Neural cell (in vitro differentiated cells): ENCODE results near the gene IGF1R. TPM values are rescaled to one million over a fixed set of nuclear protein-coding genes. Genes with fewer than 3 reads are reported as not detected.

ENCODE experiments used
- H2AFZ ChIP-seq: fragments of 200-600, 300-800 bp; sonication (generic), shearing (Covaris generic); 2 replicates; pipeline ENCODE4 v1.6.0; 2014; ENCODE audit warnings: low read depth, mild to moderate bottlenecking, antibody characterized with exemption, low read length, moderate library complexity
- H3F3A ChIP-seq: fragments of 200-600 bp; shearing (Covaris generic); 2 replicates; pipeline ENCODE4 v1.6.1; 2016; ENCODE audit warnings: mild to moderate bottlenecking, moderate library complexity, mixed read lengths, antibody characterized with exemption, low read length; ENCODE audit not compliant: insufficient read depth, poor library complexity, severe bottlenecking
- H3K27ac ChIP-seq: fragments of 200-600, 300-800 bp; sonication (generic), shearing (Covaris generic); 2 replicates; pipeline ENCODE4 v1.5.1; 2014; ENCODE audit warnings: mild to moderate bottlenecking, low read length, moderate library complexity
- H3K27me3 ChIP-seq: fragments of 300-800, 200-600 bp; sonication (generic), shearing (Covaris generic); 2 replicates; pipeline ENCODE4 v1.6.0; 2014; ENCODE audit warnings: mild to moderate bottlenecking, low read depth, low read length, moderate library complexity; ENCODE audit not compliant: insufficient read depth
- H3K36me3 ChIP-seq: fragments of 300-800, 200-600 bp; sonication (generic), shearing (Covaris generic); 2 replicates; pipeline ENCODE4 v1.5.1; 2014; ENCODE audit warnings: mild to moderate bottlenecking, antibody characterized with exemption, low read length, moderate library complexity; ENCODE audit not compliant: insufficient read depth
- H3K4me2 ChIP-seq: fragments of 300-800, 200-600 bp; sonication (generic), shearing (Covaris generic); 2 replicates; pipeline ENCODE4 v1.6.0; 2014; ENCODE audit warnings: mild to moderate bottlenecking, low read length
- H3K4me3 ChIP-seq: fragments of 300-800, 200-600 bp; sonication (generic), shearing (Covaris generic); 2 replicates; pipeline ENCODE4 v1.5.1; 2014; ENCODE audit warnings: mild to moderate bottlenecking, low read length, moderate library complexity
- H3K79me2 ChIP-seq: fragments of 200-600 bp; shearing (Covaris generic); replicated peaks from 2 replicates; pipeline ENCODE4 v1.6.0; 2014; ENCODE audit warnings: mild to moderate bottlenecking, low read length, moderate library complexity; ENCODE audit not compliant: insufficient read depth
- H3K9ac ChIP-seq: fragments of 300-800, 200-600 bp; sonication (generic), shearing (Covaris generic); 2 replicates; pipeline ENCODE4 v1.6.1; 2016; ENCODE audit warnings: mild to moderate bottlenecking, low read length, mixed read lengths
- H3K9me2 ChIP-seq: fragments of 200-600 bp; shearing (Covaris generic); 2 replicates; pipeline ENCODE4 v1.6.1; 2016; ENCODE audit warnings: mild to moderate bottlenecking, low read length, mixed read lengths; ENCODE audit not compliant: insufficient read depth
- H3K9me3 ChIP-seq: fragments of 200-600, 300-800 bp; sonication (generic), shearing (Covaris generic); 2 replicates; pipeline ENCODE4 v1.6.1; 2016; ENCODE audit warnings: mild to moderate bottlenecking, mixed run types, low read length, moderate library complexity, mixed read lengths
- H4K20me1 ChIP-seq: fragments of 200-600 bp; shearing (Covaris generic); 2 replicates; pipeline ENCODE4 v1.6.1; 2016; ENCODE audit warnings: mild to moderate bottlenecking, mixed run types; ENCODE audit not compliant: insufficient read depth
- EP300 ChIP-seq: fragments of 450-650 bp; conservative IDR thresholded peaks from 2 replicates; pipeline ENCODE4 v1.6.1; 2014; ENCODE audit warnings: antibody characterized with exemption, mild to moderate bottlenecking, moderate library complexity; ENCODE audit not compliant: poor library complexity, severe bottlenecking
- EZH2 ChIP-seq: fragments of 200-600, 300-800 bp; shearing (Covaris generic), sonication (generic); IDR thresholded peaks from 2 replicates; pipeline ENCODE4 v1.6.1; 2014; ENCODE audit warnings: antibody characterized with exemption, low read length, borderline replicate concordance, mild to moderate bottlenecking; ENCODE audit not compliant: insufficient read depth, poor library complexity, severe bottlenecking
- MXI1 ChIP-seq: fragments of 450-650 bp; conservative IDR thresholded peaks from 2 replicates; pipeline ENCODE4 v1.6.1; 2014; ENCODE audit warnings: antibody characterized with exemption, mild to moderate bottlenecking; ENCODE audit not compliant: poor library complexity, severe bottlenecking
- POLR2AphosphoS5 ChIP-seq: IDR thresholded peaks from 2 replicates; pipeline ENCODE4 v1.6.1; 2012
- RAD21 ChIP-seq: fragments of 450-650 bp; conservative IDR thresholded peaks from 2 replicates; pipeline ENCODE4 v1.6.1; 2014; ENCODE audit warnings: antibody characterized with exemption, mild to moderate bottlenecking, moderate library complexity
- SMC3 ChIP-seq: fragments of 450-650 bp; conservative IDR thresholded peaks from 2 replicates; pipeline ENCODE4 v1.6.1; 2014; ENCODE audit warnings: antibody characterized with exemption, mild to moderate bottlenecking, moderate library complexity; ENCODE audit not compliant: poor library complexity
- TAF1 ChIP-seq: IDR thresholded peaks from 2 replicates; pipeline ENCODE4 v1.6.1; 2012; ENCODE audit warnings: low read depth
- polyA plus RNA-seq: library from polyadenylated mRNA; depleted of rRNA; stranded (reverse); fragments of >200 nt; gene quantifications from 2 replicates; pipeline ENCODE4 v1.2.3, GENCODE V29; 2014
- TF ChIP-seq, protein P1 (sequence below): fragments of 450-650 bp; IDR thresholded peaks from 2 replicates; pipeline ENCODE4 v1.5.1; 2014; ENCODE audit warnings: antibody characterized with exemption, mild to moderate bottlenecking, moderate library complexity; ENCODE audit not compliant: poor library complexity, severe bottlenecking
- TF ChIP-seq, protein P2 (sequence below): IDR thresholded peaks from 2 replicates; pipeline ENCODE4 v1.6.1; 2012; ENCODE audit warnings: borderline replicate concordance

IGF1R gene
- polyA plus RNA-seq, 1 donor from 2014 or later: 10.9 TPM

DNA sequence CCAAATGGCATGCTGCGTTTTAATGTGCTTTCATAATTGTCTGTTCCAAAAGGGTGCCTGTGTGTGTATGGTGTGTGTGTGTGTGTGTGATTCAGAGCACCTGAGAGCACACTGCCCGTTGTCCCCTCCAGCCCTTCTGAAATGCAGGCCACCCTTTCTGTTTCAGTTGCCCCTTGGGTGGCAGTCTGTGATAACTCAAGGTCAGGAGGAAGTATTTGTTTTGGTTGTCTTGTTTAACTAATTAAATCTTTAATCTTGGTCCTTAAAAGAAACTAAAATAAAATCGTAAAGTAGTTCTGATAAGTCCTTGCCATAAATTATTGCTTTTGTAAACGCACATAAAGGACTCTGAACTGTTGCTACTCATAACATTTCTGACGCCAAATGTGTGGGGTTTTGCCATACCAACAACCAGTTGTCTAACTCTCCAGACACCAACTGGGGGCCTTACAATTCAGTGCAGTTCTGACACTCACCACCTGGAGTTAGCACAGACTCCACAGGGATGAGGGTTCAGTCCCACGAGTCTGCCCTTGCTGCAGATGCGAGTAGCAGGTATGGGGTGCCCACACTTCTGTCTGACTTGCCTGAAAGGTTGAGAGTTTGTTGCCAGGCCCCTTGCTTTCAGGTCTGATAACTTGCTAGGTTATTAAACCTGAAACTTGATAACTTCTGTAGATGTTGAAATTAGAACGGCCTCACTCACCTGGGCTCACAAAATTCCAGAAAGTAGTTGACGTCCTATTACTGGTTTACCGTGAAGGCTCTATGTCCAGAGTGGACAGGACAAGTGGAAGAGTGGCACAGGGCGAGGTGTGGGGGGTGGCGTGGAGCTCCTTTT lies 157.3 kb downstream of the IGF1R start:
- no peak for TF ChIP-seq SMC3
- TF ChIP-seq TAF1: no peak
- TF ChIP-seq, protein P1, sequence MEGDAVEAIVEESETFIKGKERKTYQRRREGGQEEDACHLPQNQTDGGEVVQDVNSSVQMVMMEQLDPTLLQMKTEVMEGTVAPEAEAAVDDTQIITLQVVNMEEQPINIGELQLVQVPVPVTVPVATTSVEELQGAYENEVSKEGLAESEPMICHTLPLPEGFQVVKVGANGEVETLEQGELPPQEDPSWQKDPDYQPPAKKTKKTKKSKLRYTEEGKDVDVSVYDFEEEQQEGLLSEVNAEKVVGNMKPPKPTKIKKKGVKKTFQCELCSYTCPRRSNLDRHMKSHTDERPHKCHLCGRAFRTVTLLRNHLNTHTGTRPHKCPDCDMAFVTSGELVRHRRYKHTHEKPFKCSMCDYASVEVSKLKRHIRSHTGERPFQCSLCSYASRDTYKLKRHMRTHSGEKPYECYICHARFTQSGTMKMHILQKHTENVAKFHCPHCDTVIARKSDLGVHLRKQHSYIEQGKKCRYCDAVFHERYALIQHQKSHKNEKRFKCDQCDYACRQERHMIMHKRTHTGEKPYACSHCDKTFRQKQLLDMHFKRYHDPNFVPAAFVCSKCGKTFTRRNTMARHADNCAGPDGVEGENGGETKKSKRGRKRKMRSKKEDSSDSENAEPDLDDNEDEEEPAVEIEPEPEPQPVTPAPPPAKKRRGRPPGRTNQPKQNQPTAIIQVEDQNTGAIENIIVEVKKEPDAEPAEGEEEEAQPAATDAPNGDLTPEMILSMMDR: no peak
- no peak for TF ChIP-seq EZH2
- TF ChIP-seq POLR2AphosphoS5: no peak
- TF ChIP-seq RAD21: no peak
- TF ChIP-seq EP300: no peak
- no peak for TF ChIP-seq MXI1
- TF ChIP-seq, protein P2, sequence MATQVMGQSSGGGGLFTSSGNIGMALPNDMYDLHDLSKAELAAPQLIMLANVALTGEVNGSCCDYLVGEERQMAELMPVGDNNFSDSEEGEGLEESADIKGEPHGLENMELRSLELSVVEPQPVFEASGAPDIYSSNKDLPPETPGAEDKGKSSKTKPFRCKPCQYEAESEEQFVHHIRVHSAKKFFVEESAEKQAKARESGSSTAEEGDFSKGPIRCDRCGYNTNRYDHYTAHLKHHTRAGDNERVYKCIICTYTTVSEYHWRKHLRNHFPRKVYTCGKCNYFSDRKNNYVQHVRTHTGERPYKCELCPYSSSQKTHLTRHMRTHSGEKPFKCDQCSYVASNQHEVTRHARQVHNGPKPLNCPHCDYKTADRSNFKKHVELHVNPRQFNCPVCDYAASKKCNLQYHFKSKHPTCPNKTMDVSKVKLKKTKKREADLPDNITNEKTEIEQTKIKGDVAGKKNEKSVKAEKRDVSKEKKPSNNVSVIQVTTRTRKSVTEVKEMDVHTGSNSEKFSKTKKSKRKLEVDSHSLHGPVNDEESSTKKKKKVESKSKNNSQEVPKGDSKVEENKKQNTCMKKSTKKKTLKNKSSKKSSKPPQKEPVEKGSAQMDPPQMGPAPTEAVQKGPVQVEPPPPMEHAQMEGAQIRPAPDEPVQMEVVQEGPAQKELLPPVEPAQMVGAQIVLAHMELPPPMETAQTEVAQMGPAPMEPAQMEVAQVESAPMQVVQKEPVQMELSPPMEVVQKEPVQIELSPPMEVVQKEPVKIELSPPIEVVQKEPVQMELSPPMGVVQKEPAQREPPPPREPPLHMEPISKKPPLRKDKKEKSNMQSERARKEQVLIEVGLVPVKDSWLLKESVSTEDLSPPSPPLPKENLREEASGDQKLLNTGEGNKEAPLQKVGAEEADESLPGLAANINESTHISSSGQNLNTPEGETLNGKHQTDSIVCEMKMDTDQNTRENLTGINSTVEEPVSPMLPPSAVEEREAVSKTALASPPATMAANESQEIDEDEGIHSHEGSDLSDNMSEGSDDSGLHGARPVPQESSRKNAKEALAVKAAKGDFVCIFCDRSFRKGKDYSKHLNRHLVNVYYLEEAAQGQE: no peak
- H4K20me1 ChIP-seq: no peaks in the 10 kb centered on the region
- no peak overlapping the region for H3K9ac ChIP-seq
- H3K9me3 ChIP-seq: no peaks in the 10 kb centered on the region
- H3K4me2 ChIP-seq: no peak overlapping the region
- no peaks in the 10 kb centered on the region for H3K27me3 ChIP-seq
- peaks cover 47% of the 10 kb centered on the region for H3K79me2 ChIP-seq
- no peak overlapping the region for H3K4me3 ChIP-seq
- H3K36me3 ChIP-seq: no peaks in the 10 kb centered on the region
- H3K9me2 ChIP-seq: no peaks in the 10 kb centered on the region
- no peak overlapping the region for H2AFZ ChIP-seq
- H3F3A ChIP-seq: no peaks in the 10 kb centered on the region
- H3K27ac ChIP-seq: no peak overlapping the region

DNA sequence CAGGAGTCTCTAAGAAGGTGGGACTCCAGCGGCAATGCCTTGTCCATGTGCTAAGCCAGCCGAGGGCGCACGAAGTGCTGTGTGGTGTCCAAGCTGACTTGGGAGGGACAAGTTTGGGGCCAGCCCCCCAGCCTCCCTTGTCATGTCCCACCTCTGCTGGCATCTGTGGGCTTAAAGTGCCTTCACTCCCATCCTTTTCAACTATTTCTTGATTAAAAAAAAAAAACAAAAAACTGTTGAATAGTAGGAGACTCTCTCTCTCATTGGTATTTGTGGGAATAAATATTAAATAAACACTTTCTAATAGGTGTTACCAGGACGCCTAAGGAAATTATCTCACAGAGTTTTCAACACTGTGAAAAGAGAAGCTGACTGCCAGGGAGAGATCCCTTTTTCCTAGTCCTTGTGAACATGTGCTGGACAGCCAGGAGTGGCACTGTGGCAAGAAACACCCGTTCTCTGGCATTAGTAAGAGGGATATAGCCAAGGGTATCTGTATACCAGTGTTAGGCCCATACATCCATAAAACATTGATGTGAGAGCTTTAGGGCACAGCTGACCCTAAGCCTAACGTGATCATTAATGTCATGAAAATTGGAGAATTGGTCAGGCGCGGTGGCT lies 158.0 kb downstream of the IGF1R start:
- no peak overlapping the region for H3K4me3 ChIP-seq
- H3K36me3 ChIP-seq: no peaks in the 10 kb centered on the region
- H3K9me2 ChIP-seq: no peaks in the 10 kb centered on the region
- no peak overlapping the region for H3K27ac ChIP-seq
- H3K27me3 ChIP-seq: no peaks in the 10 kb centered on the region
- H3K4me2 ChIP-seq: no peak overlapping the region
- H4K20me1 ChIP-seq: no peaks in the 10 kb centered on the region
- H3K9me3 ChIP-seq: no peaks in the 10 kb centered on the region
- no peak for TF ChIP-seq RAD21
- no peak for TF ChIP-seq EZH2
- no peak for TF ChIP-seq SMC3
- no peak for TF ChIP-seq TAF1
- TF ChIP-seq, protein P2: no peak
- no peak for TF ChIP-seq EP300
- TF ChIP-seq, protein P1: no peak
- no peak for TF ChIP-seq MXI1
- no peak for TF ChIP-seq POLR2AphosphoS5
- no peak overlapping the region for H2AFZ ChIP-seq
- no peaks in the 10 kb centered on the region for H3F3A ChIP-seq
- H3K9ac ChIP-seq: no peak overlapping the region
- H3K79me2 ChIP-seq: peaks cover 49% of the 10 kb centered on the region
